K562 (cell line): ENCODE results near the gene SLC43A1. TPM values are rescaled to one million over a fixed set of nuclear protein-coding genes. Genes with fewer than 3 reads are reported as not detected.

Source experiments
- ATAC-seq: fragments of 200-7000 bp; cut with Tn5 transposase; 3 replicates; pipeline ENCODE4 v1.9.1; 2020; ENCODE audit warnings: moderate library complexity
- BruUV-seq: library from RNA; stranded (reverse); fragments of 400-500 nt; replicated peaks from 2 replicates; lab custom pipeline; 2021; lab: Mats Ljungman, UMichigan
- CTCF ChIA-PET: fragments of 300-600 bp; formaldehyde crosslinking; extraction: SDS; loops from one replicate; lab custom pipeline; 2021; ENCODE audit warnings: low intra/inter-chr PET ratio; lab: Yijun Ruan, JAX
- POLR2A ChIA-PET: fragments of 300-600, 350-650 bp; sonication (Branson Sonifier 250); formaldehyde crosslinking; extraction: SDS; loops from one replicate; lab custom pipeline; 2021; ENCODE audit warnings: antibody characterized with exemption, inconsistent platforms; lab: Yijun Ruan, JAX
- DNase-seq, 4 experiments: peaks; one replicate each; pipeline versions ENCODE4 v3.0.0 to v3.0.0-alpha.2; 2011 to 2018; ENCODE audit warnings: low spot score in 3 of 4, mixed read lengths in 3 of 4; ENCODE audit errors: extremely low read depth in 1 of 4
- FAIRE-seq: peaks from 2 replicates; lab custom pipeline; 2011; peaks lifted over from hg19 to GRCh38; lab: Jason Lieb, UNC
- H2AFZ ChIP-seq: 2 replicates; pipeline ENCODE4 v1.6.0; 2011; ENCODE audit warnings: low read depth, low read length, control low read depth, inconsistent platforms
- H3K27ac ChIP-seq: fragments of 200-600 bp; 3 replicates; pipeline ENCODE4 v1.8.0; 2011; ENCODE audit warnings: low read depth, mild to moderate bottlenecking, control low read depth, inconsistent platforms, low read length, moderate library complexity, mixed read lengths; ENCODE audit errors: extremely low read depth
- H3K27me3 ChIP-seq, 2 experiments: fragments of 300-600 bp in 1 of 2; 2 replicates in 1 of 2; 3 replicates in 1 of 2; pipeline versions ENCODE4 v1.6.0 to v1.8.0; 2011; ENCODE audit warnings: inconsistent platforms in 2 of 2, low read length in 2 of 2, mild to moderate bottlenecking in 1 of 2, mixed read lengths in 1 of 2, moderate library complexity in 1 of 2; ENCODE audit not compliant: control insufficient read depth in 2 of 2, insufficient read depth in 2 of 2
- H3K36me3 ChIP-seq: fragments of 300-600 bp; 3 replicates; pipeline ENCODE4 v1.8.0; 2011; ENCODE audit warnings: mild to moderate bottlenecking, low read length, inconsistent platforms; ENCODE audit not compliant: control insufficient read depth, insufficient read depth
- H3K4me1 ChIP-seq, 2 experiments: fragments of 200-600 bp in 1 of 2; replicated peaks in 1 of 2; 2 replicates in 1 of 2; 3 replicates in 1 of 2; pipeline versions ENCODE4 v1.5.1 to v1.8.0; 2011; ENCODE audit warnings: inconsistent platforms in 2 of 2, low read length in 2 of 2, mild to moderate bottlenecking in 1 of 2, mixed read lengths in 1 of 2, moderate library complexity in 1 of 2; ENCODE audit not compliant: control insufficient read depth in 2 of 2, insufficient read depth in 2 of 2
- H3K4me2 ChIP-seq: 2 replicates; pipeline ENCODE4 v1.6.1; 2011; ENCODE audit warnings: low read length, control low read depth, inconsistent platforms, mixed read lengths; ENCODE audit not compliant: insufficient read depth
- H3K4me3 ChIP-seq: fragments of 200-600 bp; sonication (generic), shearing (Covaris generic); 2 replicates; pipeline ENCODE4 v1.5.1; 2016; ENCODE audit warnings: control low read depth, inconsistent platforms
- H3K79me2 ChIP-seq: fragments of 200-600 bp; 3 replicates; pipeline ENCODE4 v1.8.0; 2011; ENCODE audit warnings: low read length, inconsistent platforms; ENCODE audit not compliant: control insufficient read depth, insufficient read depth
- H3K9ac ChIP-seq, 2 experiments: 2 replicates each; pipeline versions ENCODE4 v1.6.0 to v1.6.1; 2011; ENCODE audit warnings: low read depth in 2 of 2, low read length in 2 of 2, control low read depth in 1 of 2, inconsistent platforms in 1 of 2, mild to moderate bottlenecking in 1 of 2, mixed read lengths in 1 of 2; ENCODE audit not compliant: insufficient read depth in 1 of 2
- H3K9me1 ChIP-seq: one replicate; pipeline ENCODE4 v1.6.0; 2011; ENCODE audit warnings: inconsistent platforms, mild to moderate bottlenecking, low read length, moderate library complexity; ENCODE audit not compliant: control insufficient read depth, insufficient read depth
- H3K9me3 ChIP-seq: replicated peaks from 2 replicates; pipeline ENCODE4 v1.5.1; 2011; ENCODE audit warnings: low read depth, low read length, inconsistent platforms; ENCODE audit not compliant: control insufficient read depth, insufficient read depth
- H4K20me1 ChIP-seq: replicated peaks from 2 replicates; pipeline ENCODE4 v1.6.1; 2011; ENCODE audit warnings: low read length, inconsistent platforms, mixed read lengths; ENCODE audit not compliant: control insufficient read depth, insufficient read depth
- BCOR ChIP-seq: fragments of 450-650 bp; IDR thresholded peaks from 2 replicates; pipeline ENCODE4 v1.6.1; 2016
- BHLHE40 ChIP-seq: IDR thresholded peaks from 2 replicates; pipeline ENCODE4 v1.6.1; 2011; ENCODE audit warnings: low read length, improper control_type of control experiment
- CCNT2 ChIP-seq: IDR thresholded peaks from 2 replicates; pipeline ENCODE4 v1.6.1; 2011; ENCODE audit warnings: borderline replicate concordance, low read depth, mild to moderate bottlenecking, moderate library complexity, mixed read lengths, low read length; ENCODE audit not compliant: insufficient read length; ENCODE audit errors: extremely low read depth
- CEBPG ChIP-seq, 3 experiments: fragments of 200-800 bp in 1 of 3; sonication (Bioruptor generic) in 1 of 3; sonication (generic) in 1 of 3; formaldehyde crosslinking in 1 of 3; IDR thresholded peaks in 2 of 3; conservative IDR thresholded peaks in 1 of 3; 2 replicates each; pipeline versions ENCODE4 v1.6.1 to v1.8.0; 2016 to 2022; ENCODE audit warnings: missing compliant biosample characterization in 2 of 3, missing genetic modification characterization in 2 of 3, mild to moderate bottlenecking in 1 of 3, missing genetic modification reagents in 1 of 3
- E2F6 ChIP-seq, 2 experiments: IDR thresholded peaks; 2 replicates each; pipeline ENCODE4 v1.6.1; 2011; ENCODE audit warnings: borderline replicate concordance in 1 of 2, control low read depth in 1 of 2, low read depth in 1 of 2, low read length in 1 of 2, mild to moderate bottlenecking in 1 of 2, mixed read lengths in 1 of 2, moderate library complexity in 1 of 2; ENCODE audit not compliant: insufficient read depth in 1 of 2, insufficient read length in 1 of 2, poor library complexity in 1 of 2, severe bottlenecking in 1 of 2; ENCODE audit errors: extremely low read depth in 1 of 2
- FOXM1 ChIP-seq, 2 experiments: fragments of 450-650 bp in 1 of 2; sonication (generic) in 1 of 2; formaldehyde crosslinking in 1 of 2; IDR thresholded peaks; 2 replicates each; pipeline versions ENCODE4 v1.6.1 to v1.9.0; 2017 to 2022; ENCODE audit warnings: low read depth in 2 of 2, mild to moderate bottlenecking in 2 of 2, missing genetic modification reagents in 1 of 2, moderate library complexity in 1 of 2
- NONO ChIP-seq, 2 experiments: fragments of 200-400 bp in 1 of 2; fragments of 450-650 bp in 1 of 2; formaldehyde crosslinking in 1 of 2; IDR thresholded peaks; 2 replicates each; pipeline ENCODE4 v1.6.1; 2017; ENCODE audit warnings: low read depth in 2 of 2, mild to moderate bottlenecking in 2 of 2, moderate library complexity in 2 of 2, low read length in 1 of 2
- SAFB ChIP-seq: fragments of 200-400 bp; formaldehyde crosslinking; IDR thresholded peaks from 2 replicates; pipeline ENCODE4 v1.6.1; 2017; ENCODE audit warnings: low read depth, low read length, borderline replicate concordance
- SIN3A ChIP-seq, 2 experiments: fragments of 150-350 bp in 1 of 2; IDR thresholded peaks; 2 replicates each; pipeline ENCODE4 v1.6.1; 2011 to 2016; ENCODE audit warnings: borderline replicate concordance in 2 of 2, low read depth in 2 of 2, low read length in 2 of 2, mild to moderate bottlenecking in 2 of 2, moderate library complexity in 2 of 2; ENCODE audit not compliant: control insufficient read depth in 1 of 2
- ZNF347 ChIP-seq: fragments of 450-650 bp; formaldehyde crosslinking; IDR thresholded peaks from 2 replicates; pipeline ENCODE4 v1.4.0; 2020; ENCODE audit warnings: low read depth, mild to moderate bottlenecking, moderate library complexity
- ZNF740 ChIP-seq, 3 experiments: fragments of 200-800 bp in 1 of 3; sonication (Bioruptor generic) in 1 of 3; sonication (generic) in 1 of 3; formaldehyde crosslinking in 1 of 3; IDR thresholded peaks; 2 replicates each; pipeline versions ENCODE4 v1.6.1 to v1.8.0; 2016 to 2022; ENCODE audit warnings: mild to moderate bottlenecking in 2 of 3, missing compliant biosample characterization in 2 of 3, missing genetic modification characterization in 2 of 3, missing genetic modification reagents in 1 of 3
- ZSCAN32 ChIP-seq: fragments of 450-650 bp; formaldehyde crosslinking; IDR thresholded peaks from 2 replicates; pipeline ENCODE4 v1.4.0; 2020; ENCODE audit warnings: mild to moderate bottlenecking, moderate library complexity
- WGBS: fragments of 100-300 bp; shearing (Covaris generic); methylation state at CpG from one replicate; pipeline ENCODE4 v1.1.6; 2016; ENCODE audit warnings: low coverage, mixed read lengths; ENCODE audit not compliant: insufficient coverage; ENCODE audit errors: missing lambda C conversion rate; 5-methylcytosine and 5-hydroxymethylcytosine counted together
- in situ Hi-C: fragments of 300-500 bp; cut with MboI; formaldehyde crosslinking; loops from 4 replicates; pipeline ENCODE4 v1.15.0; 2018; ENCODE audit warnings: inconsistent platforms, mixed read lengths
- intact Hi-C: fragments of 100-400 bp; cut with micrococcal nuclease; formaldehyde crosslinking; loops from 2 replicates; pipeline ENCODE4 v1.14.2; 2022
- polyA plus RNA-seq, 8 experiments: library from polyadenylated mRNA; depleted of rRNA in 4 of 8; stranded (reverse) in 5 of 8; unstranded in 3 of 8; fragments of >200 nt; fragmentation: Nextera tagmentation in 2 of 8; fragmentation: Illumina TruSeq in 1 of 8; extraction: Ambion mirVana in 2 of 8; extraction: Trizol in 1 of 8; gene quantifications; 2 replicates each; pipeline versions ENCODE4 v1.2.1 to v1.2.3, GENCODE V29; 2011 to 2014; ENCODE audit warnings: inconsistent platforms in 1 of 8, missing spikeins in 1 of 8
- total RNA-seq, 7 experiments: library from RNA; depleted of rRNA in 6 of 7; stranded (reverse); fragments of >200 nt in 6 of 7; fragmentation: Illumina TruSeq in 2 of 7; extraction: Trizol in 2 of 7; gene quantifications; 2 replicates each; pipeline versions ENCODE4 v1.2.1 to v1.2.3, GENCODE V29; 2011 to 2021; ENCODE audit warnings: low replicate concordance in 1 of 7

SLC43A1 gene
- total and polyA plus RNA-seq, 9 of the 15 experiments (the other 6 are each of a cell fraction or from before 2014, with no cell fraction given), result 2.6 to 41.8 (median 24.6) TPM

- no peak for TF ChIP-seq CEBPG (CRISPR knock-in tag; IDR thresholded peaks at IDR 0.05)
- no peak for TF ChIP-seq CEBPG (tag; conservative IDR thresholded peaks at IDR 0.05 in 1 of 2, IDR thresholded peaks at IDR 0.05 in 1 of 2)
- TF ChIP-seq NONO (IDR thresholded peaks at IDR 0.05; ENCODE audit: low read depth in 2 of 2, low read length in 1 of 2), result peak in 1 of 2 experiments; percentile 73; a peak in 2 of 4 replicates
- no peak for TF ChIP-seq ZNF347 (CRISPR knock-in tag)
- no peak for TF ChIP-seq SAFB
These were observed 55.3 kb downstream of the SLC43A1 start, which contains the start of gene RTN4RL2 (continued) for GRCh38 chr11:57460022-57460757.

GRCh38 chr11:57459164-57460021, 56.1 kb downstream of the SLC43A1 start:
- no peaks in the 10 kb centered on the region for H3K27me3 ChIP-seq
- H3K9me3 ChIP-seq, result no peaks in the 10 kb centered on the region
- peaks cover 19 to 53% of the 10 kb centered on the region in 2 experiments for H3K4me1 ChIP-seq
- BruUV-seq, result no TSS peak
- DNase-seq, result peak in 1 of 4 experiments; percentile 33
- in situ Hi-C loops, result loop anchor here (10.0 kb wide), 1 partner anchor 185 kb away; the partner anchor contains the start of gene YPEL4
- no peak overlapping the region for H3K27ac ChIP-seq
- FAIRE-seq, result no peak
- ChIA-PET CTCF (interaction anchor here (0.6 to 3.6 kb wide), 4 partner anchors 68 to 636 kb away, joined by 3 to 32 read pairs (median 4); partner anchors contain the start of gene CLP1), POLR2A (interaction anchor here (0.6 to 2.3 kb wide), 5 partner anchors 8 to 197 kb away, joined by 3 to 7 read pairs (median 4); no protein-coding TSS in a partner anchor)
- whole genome bisulfite sequencing, result 4% methylated on average over 53 of the region's 62 CpGs
- H3K9me1 ChIP-seq, result no peaks in the 10 kb centered on the region
- peaks cover 5% of the 10 kb centered on the region for H4K20me1 ChIP-seq
- peak overlapping the region; percentile 82 for H2AFZ ChIP-seq
- no peaks in the 10 kb centered on the region for H3K79me2 ChIP-seq
- intact Hi-C loops, result loop anchor here (5.0 kb wide), 2 partner anchors 33 to 1063 kb away; no protein-coding TSS in a partner anchor
- ATAC-seq, result peak; percentile 17
- H3K4me3 ChIP-seq, result peak overlapping the region; percentile 45
- H3K36me3 ChIP-seq, result no peaks in the 10 kb centered on the region
- H3K9ac ChIP-seq, result peak overlapping the region; percentile 45 to 69; a peak in 3 of 4 replicates
- H3K4me2 ChIP-seq, result peak overlapping the region; percentile 82
- no peak for TF ChIP-seq FOXM1 (IDR thresholded peaks at IDR 0.05; ENCODE audit: low read depth)
- no peak for TF ChIP-seq FOXM1 (CRISPR knock-in tag; IDR thresholded peaks at IDR 0.05; ENCODE audit: low read depth)
- TF ChIP-seq BHLHE40, result peak; percentile 94
- peak; percentile 26; the same call in 1 of the 2 replicates for TF ChIP-seq BCOR
- peak; percentile 70 to 81 for TF ChIP-seq E2F6 (IDR thresholded peaks at IDR 0.05; ENCODE audit: borderline replicate concordance in 1 of 2, extremely low read depth in 1 of 2, insufficient read depth in 1 of 2, insufficient read length in 1 of 2, low read depth in 1 of 2, low read length in 1 of 2, poor library complexity in 1 of 2, severe bottlenecking in 1 of 2)
- TF ChIP-seq SIN3A (IDR thresholded peaks at IDR 0.05; ENCODE audit: borderline replicate concordance in 2 of 2, control insufficient read depth in 1 of 2, low read depth in 2 of 2, low read length in 2 of 2), result no peak
- TF ChIP-seq CCNT2, result peak; percentile 33
- no peak for TF ChIP-seq ZSCAN32 (CRISPR knock-in tag)
- TF ChIP-seq ZNF740 (CRISPR knock-in tag; IDR thresholded peaks at IDR 0.05), result peak; percentile 51; the same call in 1 of the 2 replicates
- TF ChIP-seq ZNF740 (tag; IDR thresholded peaks at IDR 0.05), result no peak
